ENCODE measurements around the gene MYO6. TPM values are rescaled to one million over a fixed set of nuclear protein-coding genes. Genes with fewer than 3 reads are reported as not detected.

MYO6 gene
- polyA plus RNA-seq, 6 donors from 2014 or later: 0.05 to 0.16 (median 0.08) TPM; not detected in 3

DNA sequence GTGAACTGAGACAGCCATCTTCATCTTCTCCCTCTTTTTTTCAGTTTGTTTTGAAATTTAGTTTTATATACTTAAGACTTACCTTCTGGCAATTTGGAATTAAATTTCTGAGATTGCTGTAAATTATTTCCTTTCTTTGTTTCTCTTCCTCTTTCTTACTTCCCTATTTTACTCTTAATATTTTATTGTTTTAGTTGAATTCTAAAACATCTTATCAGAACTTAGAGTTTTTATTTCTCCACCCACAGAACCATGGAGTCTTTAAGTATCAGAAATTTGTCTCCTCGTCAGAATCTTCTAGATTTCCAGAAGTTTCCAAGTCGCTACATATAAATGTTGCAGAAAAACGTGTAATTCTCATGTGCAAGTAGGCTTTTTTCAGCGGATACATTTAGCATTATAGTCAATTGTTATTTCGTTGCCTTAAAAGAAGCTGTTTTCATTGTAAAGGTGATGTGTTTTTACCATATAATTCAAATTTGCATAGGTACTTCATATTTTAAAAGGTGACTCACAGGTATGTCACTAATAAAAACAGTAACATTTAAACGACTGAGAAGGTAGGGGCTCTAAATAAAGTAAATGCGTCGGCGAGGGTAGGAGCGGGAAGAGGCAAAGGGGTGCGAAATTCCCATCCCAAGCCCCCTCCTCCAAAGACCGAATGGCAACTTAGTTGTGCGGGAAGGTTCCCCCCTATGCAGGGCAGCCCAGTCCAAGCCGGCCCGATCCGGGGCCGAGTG, 866 bp upstream of the MYO6 start:
- Mint-ChIP-seq H3K9me3 (peaks cover 0 to 6% (median 0%) of the 10 kb centered on the region in 7 donors), H3K36me3 (peaks cover 0 to 15% of the 10 kb centered on the region in 2 donors), H3K27ac (peak overlapping the region in 1 of 6 donors; percentile 58), H3K4me3 (peak overlapping the region; percentile 77 to 94 (median 88)), H3K4me1 (peaks cover 19 to 29% (median 28%) of the 10 kb centered on the region in 3 donors), H3K27me3 (peaks cover 54 to 72% (median 64%) of the 10 kb centered on the region in 3 donors)
- ATAC-seq (ENCODE audit: low read depth in 2 of 2) (peak; percentile 53 to 61), DNase-seq (peak; percentile 47)

DNA sequence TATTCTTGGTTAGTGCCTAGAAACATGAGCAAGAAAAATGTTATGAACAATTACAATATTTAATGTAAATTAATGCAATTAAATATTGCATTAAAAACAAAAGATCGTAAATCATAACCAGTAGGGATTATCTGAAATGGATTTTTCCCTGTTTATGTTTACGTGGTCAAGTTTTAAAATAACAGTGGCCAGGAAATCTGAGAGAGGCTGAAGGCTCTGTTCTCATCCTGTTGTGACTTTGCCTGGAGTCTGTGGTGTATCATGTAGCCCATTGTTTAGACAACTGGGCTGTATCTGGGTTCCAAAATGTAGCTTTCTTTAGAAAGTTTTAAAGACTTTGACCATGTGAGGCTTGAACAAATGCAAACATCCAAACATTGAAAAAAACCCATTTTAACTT, 2.4 kb downstream of the MYO6 start:
- H3K27me3 Mint-ChIP-seq: peaks cover 40 to 63% (median 61%) of the 10 kb centered on the region in 3 donors
- H3K27ac Mint-ChIP-seq: no peak overlapping the region
- peak overlapping the region in 1 of 8 donors; percentile 84 for H3K4me3 Mint-ChIP-seq
- peaks cover 4 to 8% of the 10 kb centered on the region in 2 donors for H3K36me3 Mint-ChIP-seq
- peaks cover 16 to 29% (median 24%) of the 10 kb centered on the region in 3 donors for H3K4me1 Mint-ChIP-seq
- H3K9me3 Mint-ChIP-seq: peaks cover 0 to 5% (median 1%) of the 10 kb centered on the region in 7 donors
- DNase-seq (no peak), ATAC-seq (ENCODE audit: low read depth in 2 of 2) (no peak)

DNA sequence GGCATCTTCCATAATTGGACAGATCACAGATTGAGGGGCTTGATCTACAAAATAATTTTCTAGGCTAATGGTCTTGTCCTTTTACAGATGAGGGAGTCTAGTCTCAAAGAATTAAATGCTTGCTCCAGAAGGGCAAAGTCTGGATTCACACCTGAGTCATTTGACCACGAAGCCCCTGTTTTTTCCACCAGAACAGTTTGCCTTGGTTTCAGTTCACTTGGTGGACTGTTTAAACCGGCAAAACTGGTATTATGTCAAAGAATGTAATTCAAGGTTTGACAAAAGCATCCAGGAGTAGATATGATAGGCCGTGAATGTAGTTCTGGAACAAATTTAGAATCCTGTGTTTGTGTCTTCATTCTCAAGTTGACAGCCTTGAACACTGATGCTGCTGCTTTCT, 3.3 kb downstream of the MYO6 start:
- peaks cover 42 to 63% (median 60%) of the 10 kb centered on the region in 3 donors for H3K27me3 Mint-ChIP-seq
- H3K27ac Mint-ChIP-seq: no peak overlapping the region
- no peak for ATAC-seq (ENCODE audit: low read depth in 2 of 2)

DNA sequence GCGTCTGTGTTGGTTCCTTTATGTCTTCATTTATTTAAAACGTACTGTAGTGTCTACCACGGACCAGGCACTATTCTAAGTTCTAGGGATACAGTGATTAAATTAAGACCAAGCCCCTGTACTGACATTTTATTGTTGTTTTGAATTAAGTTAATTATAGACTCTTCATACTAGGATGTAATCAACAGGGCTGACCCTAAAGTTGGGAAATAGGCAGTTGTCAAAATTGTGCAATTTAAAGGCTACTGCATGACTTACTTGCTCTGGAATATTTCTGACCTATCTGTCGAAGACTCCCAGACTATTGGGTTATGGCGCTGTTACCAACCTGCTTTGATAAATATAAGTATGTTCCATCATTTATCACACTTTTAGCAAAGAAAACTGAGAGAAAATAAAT, 6.7 kb downstream of the MYO6 start:
- no peak overlapping the region for H3K4me3 Mint-ChIP-seq
- ATAC-seq (ENCODE audit: low read depth in 2 of 2) (no peak), DNase-seq (no peak)
- H3K36me3 Mint-ChIP-seq: peaks cover 0 to 4% of the 10 kb centered on the region in 2 donors
- H3K27me3 Mint-ChIP-seq: peaks cover 59 to 73% (median 64%) of the 10 kb centered on the region in 3 donors
- H3K4me1 Mint-ChIP-seq: peaks cover 0 to under 1% (median 0%) of the 10 kb centered on the region in 3 donors
- peaks cover 0 to 5% (median 1%) of the 10 kb centered on the region in 7 donors for H3K9me3 Mint-ChIP-seq
- no peak overlapping the region for H3K27ac Mint-ChIP-seq

More for the DNA sequence above, 3.3 kb downstream of the MYO6 start:
- no peak for DNase-seq
- H3K9me3 Mint-ChIP-seq: peaks cover 0 to 5% (median 1%) of the 10 kb centered on the region in 7 donors
- H3K36me3 Mint-ChIP-seq: peaks cover 4 to 7% of the 10 kb centered on the region in 2 donors
- peaks cover 13 to 23% (median 20%) of the 10 kb centered on the region in 3 donors for H3K4me1 Mint-ChIP-seq
- peak overlapping the region in 1 of 8 donors; percentile 17 for H3K4me3 Mint-ChIP-seq

DNA sequence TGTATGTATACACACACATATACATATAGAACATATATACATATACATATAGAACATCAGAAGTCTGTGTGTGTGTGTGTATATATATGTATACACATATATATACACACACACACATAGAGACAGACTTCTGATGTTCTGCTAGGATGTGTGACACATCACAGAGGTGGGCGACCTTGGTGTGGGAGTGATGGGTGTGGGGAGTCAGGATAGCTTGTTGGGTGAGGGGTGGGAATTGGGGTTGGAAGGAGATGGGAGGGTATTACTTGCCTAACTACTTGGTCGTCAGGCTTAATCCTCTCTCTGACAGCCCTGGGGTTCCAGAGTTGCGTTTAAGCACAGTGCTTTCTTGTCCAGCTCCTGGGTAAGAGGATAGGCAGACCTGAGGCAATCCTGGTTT, 8.3 kb downstream of the MYO6 start:
- H3K4me1 Mint-ChIP-seq: no peaks in the 10 kb centered on the region
- H3K9me3 Mint-ChIP-seq: peaks cover 0 to 5% (median 1%) of the 10 kb centered on the region in 7 donors
- H3K4me3 Mint-ChIP-seq: no peak overlapping the region
- no peak for DNase-seq
- H3K27me3 Mint-ChIP-seq: peaks cover 72 to 76% (median 73%) of the 10 kb centered on the region in 3 donors
- no peak overlapping the region for H3K27ac Mint-ChIP-seq
- ATAC-seq (ENCODE audit: low read depth in 2 of 2): no peak
- peaks cover 0 to 4% of the 10 kb centered on the region in 2 donors for H3K36me3 Mint-ChIP-seq

DNA sequence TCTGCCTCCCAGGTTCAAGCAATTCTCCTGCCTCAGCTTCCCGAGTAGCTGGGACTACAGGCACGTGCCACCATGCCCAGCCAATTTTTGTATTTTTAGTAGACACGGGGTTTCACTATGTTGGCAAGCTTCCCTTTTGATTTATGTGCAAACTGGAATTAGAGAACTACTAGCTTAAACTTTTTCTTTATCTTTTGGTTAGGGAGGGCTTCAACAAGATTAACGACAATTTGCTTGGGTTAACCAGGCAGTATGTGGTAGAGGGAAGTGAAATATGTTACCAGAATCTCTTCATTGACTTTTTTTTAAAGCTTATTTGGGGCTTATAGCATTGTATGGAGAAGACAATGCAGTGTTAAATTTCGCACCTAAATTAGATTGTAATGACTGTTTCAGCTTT, 9.0 kb downstream of the MYO6 start:
- H3K27ac Mint-ChIP-seq: no peak overlapping the region
- DNase-seq (no peak), ATAC-seq (ENCODE audit: low read depth in 2 of 2) (no peak)
- H3K36me3 Mint-ChIP-seq: peaks cover 0 to 4% of the 10 kb centered on the region in 2 donors
- H3K4me3 Mint-ChIP-seq: no peak overlapping the region
- peaks cover 0 to 5% (median 1%) of the 10 kb centered on the region in 7 donors for H3K9me3 Mint-ChIP-seq
- H3K27me3 Mint-ChIP-seq: peaks cover 68 to 69% (median 68%) of the 10 kb centered on the region in 3 donors
- no peaks in the 10 kb centered on the region for H3K4me1 Mint-ChIP-seq

DNA sequence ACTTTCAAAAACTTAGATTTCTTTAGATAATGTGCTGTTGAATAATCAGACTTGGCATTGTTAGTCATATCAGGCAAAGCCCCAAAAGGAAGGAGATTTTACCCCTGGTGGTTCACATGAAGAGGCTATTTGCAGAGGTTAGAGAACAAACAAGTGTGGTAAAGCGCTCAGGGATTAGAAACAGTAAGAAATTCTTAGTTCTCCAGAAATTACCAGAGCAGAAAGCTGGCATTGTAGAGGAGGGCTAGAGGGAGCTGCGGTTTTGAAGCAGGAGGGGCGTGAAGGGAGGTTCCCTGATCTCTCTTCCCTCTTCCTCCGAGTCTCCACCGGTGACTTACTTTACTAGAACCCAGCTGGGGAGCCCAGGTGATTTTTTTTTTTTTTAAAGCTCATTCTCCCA, 10.2 kb downstream of the MYO6 start:
- H3K4me1 Mint-ChIP-seq: no peaks in the 10 kb centered on the region
- H3K27ac Mint-ChIP-seq: no peak overlapping the region
- no peak for DNase-seq
- peaks cover 0 to 4% of the 10 kb centered on the region in 2 donors for H3K36me3 Mint-ChIP-seq
- H3K4me3 Mint-ChIP-seq: peak overlapping the region in 1 of 8 donors; percentile 8
- H3K27me3 Mint-ChIP-seq: peaks cover 64 to 70% (median 65%) of the 10 kb centered on the region in 3 donors
- no peak for ATAC-seq (ENCODE audit: low read depth in 2 of 2)
- H3K9me3 Mint-ChIP-seq: peaks cover 0 to 5% (median 1%) of the 10 kb centered on the region in 7 donors

DNA sequence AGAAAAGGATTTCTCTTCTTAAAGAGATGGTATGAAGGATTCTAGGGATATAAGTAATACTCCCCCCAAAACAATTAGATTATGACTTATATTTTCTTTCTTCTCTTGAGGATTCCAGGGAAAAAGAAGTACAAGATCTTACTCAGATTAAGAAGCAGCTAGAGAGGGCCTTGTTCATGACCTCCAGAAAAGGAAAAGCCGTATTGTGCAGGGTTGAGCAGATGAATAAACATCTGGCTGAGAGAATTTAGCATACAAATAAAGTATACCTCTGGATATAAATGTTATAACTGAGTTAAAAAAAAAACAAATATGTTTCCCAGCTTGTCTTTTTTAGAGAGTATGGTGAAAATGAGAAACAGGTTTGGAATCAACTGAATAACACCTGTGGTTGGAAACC, 11.3 kb downstream of the MYO6 start:
- H3K36me3 Mint-ChIP-seq: no peaks in the 10 kb centered on the region
- no peak overlapping the region for H3K27ac Mint-ChIP-seq
- peaks cover 0 to 2% (median 0%) of the 10 kb centered on the region in 7 donors for H3K9me3 Mint-ChIP-seq
- ATAC-seq (ENCODE audit: low read depth in 2 of 2): no peak
- H3K4me1 Mint-ChIP-seq: no peaks in the 10 kb centered on the region
- H3K4me3 Mint-ChIP-seq: no peak overlapping the region
- no peak for DNase-seq
- peaks cover 61 to 68% (median 65%) of the 10 kb centered on the region in 3 donors for H3K27me3 Mint-ChIP-seq

DNA sequence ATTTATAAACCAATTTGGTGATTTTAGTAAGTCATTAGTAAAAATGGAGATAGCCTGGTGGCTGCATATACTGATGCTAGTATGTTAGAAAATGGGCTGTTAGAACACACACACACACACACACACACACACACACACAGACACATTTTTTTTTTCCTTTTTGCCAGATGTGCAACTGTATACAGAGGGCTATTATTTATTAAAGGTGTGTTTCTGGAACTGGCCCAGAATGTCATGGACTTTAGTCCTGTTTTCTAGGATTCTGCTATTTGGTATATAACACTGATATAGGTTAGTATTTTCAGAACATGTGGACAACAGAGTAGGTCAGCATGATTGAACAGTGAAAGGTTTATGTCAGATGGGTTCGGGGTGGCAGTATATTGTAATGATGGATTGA, 12.4 kb downstream of the MYO6 start:
- ATAC-seq (ENCODE audit: low read depth in 2 of 2): no peak

DNA sequence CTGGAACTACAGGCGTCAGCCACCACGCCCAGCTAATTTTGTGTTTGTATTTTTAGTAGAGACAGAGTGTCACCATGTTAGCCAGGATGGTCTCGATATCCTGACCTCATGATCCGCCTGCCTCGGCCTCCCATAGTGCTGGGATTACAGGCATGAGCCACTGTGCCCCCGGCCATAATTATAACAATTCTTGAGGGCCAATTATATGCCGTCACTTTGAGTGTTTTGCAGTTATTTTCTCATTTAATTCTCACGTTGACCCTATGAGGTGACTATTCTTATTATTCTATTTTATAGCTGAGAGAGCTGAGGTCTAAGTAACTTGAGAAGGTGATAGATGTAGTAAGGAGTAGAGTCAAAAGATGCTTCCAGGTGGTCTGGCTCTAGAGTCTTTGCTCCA, 13.0 kb downstream of the MYO6 start:
- ATAC-seq (ENCODE audit: low read depth in 2 of 2) (no peak), DNase-seq (no peak)
- Mint-ChIP-seq H3K36me3 (no peaks in the 10 kb centered on the region), H3K27me3 (peaks cover 51 to 55% (median 51%) of the 10 kb centered on the region in 3 donors), H3K4me3 (no peak overlapping the region), H3K9me3 (peaks cover 0 to 2% (median 0%) of the 10 kb centered on the region in 7 donors), H3K27ac (no peak overlapping the region), H3K4me1 (no peaks in the 10 kb centered on the region)

More for the DNA sequence above, 12.4 kb downstream of the MYO6 start:
- Mint-ChIP-seq H3K27ac (no peak overlapping the region), H3K4me3 (no peak overlapping the region), H3K4me1 (no peaks in the 10 kb centered on the region), H3K36me3 (no peaks in the 10 kb centered on the region), H3K27me3 (peaks cover 49 to 57% (median 54%) of the 10 kb centered on the region in 3 donors), H3K9me3 (peaks cover 0 to 2% (median 0%) of the 10 kb centered on the region in 7 donors)
- no peak for DNase-seq

DNA sequence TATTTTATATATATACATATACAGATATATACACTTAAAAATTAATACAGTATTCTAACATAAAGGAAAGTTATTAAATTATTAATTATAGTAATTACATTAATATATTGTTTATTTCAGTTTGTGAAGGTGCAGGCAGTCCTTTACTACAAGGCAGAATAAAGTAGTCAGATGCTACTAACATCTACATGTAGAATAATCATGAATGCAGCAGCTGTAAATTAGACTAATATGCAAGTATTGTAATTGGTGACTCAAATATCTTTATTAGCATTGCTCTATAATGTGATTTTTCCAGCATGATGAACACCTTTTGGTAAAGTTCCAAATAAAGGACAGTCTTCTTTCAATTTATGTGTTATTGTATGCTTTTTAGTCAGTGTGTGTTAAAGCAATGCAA, 17.3 kb downstream of the MYO6 start:
- ATAC-seq (ENCODE audit: low read depth in 2 of 2): no peak
- Mint-ChIP-seq H3K4me3 (no peak overlapping the region), H3K36me3 (no peaks in the 10 kb centered on the region), H3K9me3 (peaks cover 0 to 2% (median 0%) of the 10 kb centered on the region in 7 donors), H3K27me3 (peaks cover 28 to 35% (median 30%) of the 10 kb centered on the region in 3 donors), H3K4me1 (no peaks in the 10 kb centered on the region), H3K27ac (no peak overlapping the region)
- DNase-seq: no peak

DNA sequence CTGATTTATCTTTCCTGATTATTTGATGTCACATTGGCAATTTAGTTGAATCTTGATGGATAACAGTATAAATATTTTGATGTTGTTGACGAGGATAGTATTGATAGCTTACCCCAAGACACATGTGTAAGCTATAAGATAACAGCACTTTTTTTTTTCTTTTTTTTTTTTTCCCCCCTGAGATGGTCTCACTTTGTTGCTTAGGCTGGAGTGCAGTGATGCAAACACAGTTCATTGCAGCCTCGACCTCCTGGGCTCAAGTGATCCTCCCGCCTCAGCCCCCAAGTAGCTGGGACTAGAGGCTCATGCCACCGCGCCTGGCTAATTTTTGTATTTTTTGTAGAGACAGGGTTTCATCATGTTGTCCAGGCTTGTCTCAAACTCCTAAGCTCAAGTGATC, 21.8 kb downstream of the MYO6 start:
- ATAC-seq (ENCODE audit: low read depth in 2 of 2) (no peak), DNase-seq (no peak)
- Mint-ChIP-seq H3K4me1 (no peaks in the 10 kb centered on the region), H3K27me3 (peaks cover 23 to 27% (median 27%) of the 10 kb centered on the region in 3 donors), H3K9me3 (no peaks in the 10 kb centered on the region), H3K27ac (no peak overlapping the region), H3K4me3 (no peak overlapping the region), H3K36me3 (no peaks in the 10 kb centered on the region)

DNA sequence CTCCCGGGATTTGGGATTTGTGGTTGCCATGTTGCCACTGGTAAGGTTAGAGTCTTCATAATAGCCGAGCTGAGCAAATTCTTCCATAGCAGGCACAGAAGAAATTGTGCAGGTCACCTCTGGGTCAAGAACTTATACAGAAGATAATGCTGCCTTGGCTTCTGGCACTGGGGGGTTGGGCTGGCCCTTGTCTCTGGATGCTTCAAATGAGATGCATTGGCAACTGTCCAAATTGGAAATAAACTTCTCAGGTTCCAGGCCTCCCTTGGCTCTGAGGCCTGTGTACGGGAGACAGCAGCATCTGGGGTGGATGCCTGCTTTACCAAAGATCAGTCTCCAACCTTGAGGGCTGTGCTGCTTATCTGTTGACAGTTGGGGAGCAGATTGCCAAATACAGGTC, 26.2 kb downstream of the MYO6 start:
- DNase-seq: no peak
- no peak overlapping the region for H3K4me3 Mint-ChIP-seq
- no peaks in the 10 kb centered on the region for H3K36me3 Mint-ChIP-seq
- ATAC-seq (ENCODE audit: low read depth in 2 of 2): no peak
- peaks cover 14 to 19% (median 19%) of the 10 kb centered on the region in 3 donors for H3K27me3 Mint-ChIP-seq
- no peak overlapping the region for H3K27ac Mint-ChIP-seq
- no peaks in the 10 kb centered on the region for H3K4me1 Mint-ChIP-seq
- H3K9me3 Mint-ChIP-seq: no peaks in the 10 kb centered on the region

DNA sequence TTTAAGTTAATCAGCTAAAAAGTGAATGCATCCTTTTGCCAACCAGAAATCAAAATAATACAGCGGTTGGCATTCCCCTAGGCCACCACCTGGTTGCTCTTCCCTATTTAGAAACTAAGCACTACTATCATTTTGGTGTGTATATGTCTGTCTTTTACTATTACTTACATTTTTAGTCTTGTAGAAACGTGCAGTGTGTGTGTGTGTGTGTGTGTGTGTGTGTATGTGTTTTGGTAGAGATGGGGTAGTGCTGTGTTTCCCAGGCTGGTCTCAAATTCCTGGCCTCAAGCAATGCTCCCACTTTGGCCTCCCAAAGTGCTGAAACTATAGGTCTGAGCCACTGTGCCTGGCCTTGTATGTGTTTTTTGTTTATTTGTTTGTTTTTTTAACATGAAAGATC, 27.4 kb downstream of the MYO6 start:
- Mint-ChIP-seq H3K27ac (no peak overlapping the region), H3K4me1 (no peaks in the 10 kb centered on the region), H3K27me3 (peaks cover 18 to 19% (median 19%) of the 10 kb centered on the region in 3 donors), H3K4me3 (no peak overlapping the region), H3K9me3 (no peaks in the 10 kb centered on the region), H3K36me3 (no peaks in the 10 kb centered on the region)
- DNase-seq (no peak), ATAC-seq (ENCODE audit: low read depth in 2 of 2) (no peak)
